Renal cortical epithelial cell (primary cell): ENCODE data around the gene KIF26A. TPM values are rescaled to one million over a fixed set of nuclear protein-coding genes. Genes with fewer than 3 reads are reported as not detected.
"Not testable (repeated sequence)": the region's sequence is repeated elsewhere in the genome, so short reads cannot be mapped to it uniquely, and the experiment has no call there.

Experiments used
- DNase-seq: peaks from one replicate; pipeline ENCODE4 v3.0.0-alpha.2; 2011; ENCODE audit warnings: low read depth
- total RNA-seq: library from RNA; depleted of rRNA; stranded (reverse); fragments of >200 nt; gene quantifications from 2 replicates; pipeline ENCODE4 v1.2.3, GENCODE V29; 2014

KIF26A gene
- total RNA-seq, 1 donor from 2014 or later: 0.05 TPM

DNA sequence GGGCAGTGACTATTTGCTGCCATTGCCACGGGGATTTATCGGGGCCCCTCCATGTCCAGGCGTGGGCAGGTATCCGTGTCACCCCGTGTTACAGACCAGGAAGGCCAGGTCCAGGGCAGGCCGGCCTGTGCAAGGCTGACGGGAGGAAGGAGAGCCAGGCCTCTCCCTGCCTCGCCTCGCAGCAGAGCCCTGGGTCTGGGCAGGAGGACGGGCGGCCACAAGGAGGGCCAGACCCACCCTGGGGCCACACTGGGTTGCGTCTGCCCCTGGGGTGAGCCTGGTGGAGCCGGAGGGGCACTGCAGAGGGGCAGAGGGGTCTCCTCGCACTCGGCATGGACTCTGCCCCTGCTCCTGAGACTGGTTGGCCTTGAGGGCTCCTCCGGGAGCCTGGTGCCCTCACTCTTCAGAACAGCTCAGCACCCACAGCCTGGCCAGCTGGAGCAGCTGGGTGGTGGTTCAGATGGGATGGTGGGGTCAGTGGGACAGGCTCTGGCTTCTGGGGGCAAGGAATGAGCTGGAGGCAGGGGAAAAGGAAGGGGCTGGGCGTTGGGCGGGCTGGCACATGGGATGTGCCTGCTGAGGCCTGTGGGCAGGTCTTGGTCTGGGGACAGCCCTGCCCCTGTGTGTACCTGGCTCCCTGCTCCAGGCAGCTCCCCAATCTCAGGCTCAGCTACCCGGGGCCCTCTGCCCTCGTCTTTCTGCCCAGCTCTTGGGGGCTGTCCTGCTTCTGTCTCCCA, 53.9 kb downstream of the KIF26A start:
- no peak for DNase-seq

DNA sequence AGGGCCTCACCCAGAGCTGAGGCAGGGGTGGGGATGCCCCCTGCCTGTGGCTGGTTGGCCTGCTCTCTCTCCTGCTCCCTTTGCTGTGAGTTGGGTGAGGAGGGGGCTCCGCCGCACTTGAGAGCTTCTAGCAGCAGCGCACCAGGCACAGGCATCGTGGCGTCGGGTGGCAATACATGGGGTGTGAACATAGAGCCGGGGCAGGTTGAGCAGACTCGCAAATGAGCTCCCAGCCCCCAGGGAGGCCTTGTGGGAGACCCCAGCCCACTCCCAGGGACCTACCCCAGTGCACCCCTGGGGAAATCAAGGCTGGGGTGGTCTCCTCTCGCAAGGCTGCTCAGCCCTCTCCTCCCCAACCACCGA, 54.5 kb downstream of the KIF26A start:
- no peak for DNase-seq

DNA sequence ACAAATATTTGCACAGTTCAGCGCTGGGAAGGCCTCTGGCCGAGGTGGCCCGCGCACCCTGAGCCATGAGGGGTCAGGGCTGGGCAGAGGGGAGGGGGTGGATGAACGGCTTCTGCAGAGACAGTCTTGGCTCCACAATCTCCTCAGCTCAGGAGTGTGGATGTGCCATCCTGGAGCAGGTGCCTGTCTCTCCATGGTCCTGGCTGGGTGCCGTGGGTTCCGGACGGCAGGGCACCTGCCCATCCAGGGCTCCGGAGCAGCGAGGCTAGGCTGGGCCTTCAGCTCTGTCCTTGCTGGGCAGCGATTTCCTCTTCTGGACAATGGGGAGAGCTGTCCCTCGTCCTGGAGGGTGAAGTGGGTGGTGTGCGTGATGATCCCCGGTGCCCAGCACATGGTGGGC, 55.6 kb downstream of the KIF26A start:
- DNase-seq: no peak

DNA sequence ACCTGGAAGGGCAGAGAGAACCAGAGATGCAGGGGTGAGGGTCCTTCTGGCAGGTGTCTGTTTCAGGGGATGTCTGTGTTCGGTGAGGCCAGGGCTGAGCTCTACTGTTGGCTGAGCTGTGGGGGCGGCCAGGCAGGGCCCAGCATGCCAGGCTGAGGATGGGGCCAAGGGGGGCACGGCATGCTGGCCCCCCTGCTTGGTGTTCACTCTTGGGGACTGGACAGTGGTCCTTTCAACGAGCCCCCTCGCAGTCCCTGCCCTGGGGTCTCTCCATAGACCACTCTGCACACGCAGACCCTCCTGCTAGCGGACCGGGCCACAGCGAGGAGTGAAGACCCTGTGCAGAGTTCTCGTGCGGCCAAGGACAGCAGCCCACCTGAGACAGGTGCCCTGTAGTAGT, 56.3 kb downstream of the KIF26A start:
- DNase-seq: no peak

DNA sequence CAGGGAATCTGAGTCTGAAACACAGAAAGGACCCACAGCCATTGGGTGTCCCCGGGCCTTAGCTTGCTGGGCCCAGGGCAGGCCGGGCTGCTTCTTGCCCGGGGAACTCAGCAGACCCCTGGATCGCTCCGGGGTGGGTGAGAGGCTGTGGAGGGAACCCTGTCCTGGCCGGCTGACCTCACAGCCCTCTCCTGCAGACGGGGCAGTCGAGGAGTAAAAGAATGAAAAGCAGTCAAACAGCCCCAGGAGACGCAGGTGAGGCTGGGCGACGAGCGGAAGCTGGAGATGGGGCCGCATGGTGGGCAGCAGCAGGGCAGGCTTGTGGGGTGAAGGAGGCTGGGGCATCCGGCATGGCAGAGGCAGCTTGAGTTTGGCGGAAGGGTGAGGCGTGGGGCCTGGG, 57.0 kb downstream of the KIF26A start:
- DNase-seq: no peak

DNA sequence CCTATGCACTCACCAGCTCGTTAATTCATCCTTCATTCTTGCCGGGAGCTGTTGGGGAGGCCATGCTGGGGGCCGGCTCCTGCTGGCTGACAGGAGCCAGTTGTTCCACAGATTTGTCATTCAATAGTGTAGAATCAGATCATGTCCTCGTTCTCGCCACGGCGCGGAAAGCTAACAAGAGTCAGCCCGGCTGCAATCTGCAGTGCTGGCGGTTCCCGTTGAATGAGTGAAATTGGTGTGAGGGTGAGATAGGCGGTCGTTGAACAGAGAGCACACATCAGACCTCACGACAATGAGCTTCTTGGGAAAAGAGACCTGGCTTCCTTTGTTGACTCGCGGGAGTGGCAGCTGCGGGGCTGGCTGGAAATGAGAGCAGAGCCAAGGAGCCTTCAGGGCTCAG, 57.5 kb downstream of the KIF26A start:
- no peak for DNase-seq

DNA sequence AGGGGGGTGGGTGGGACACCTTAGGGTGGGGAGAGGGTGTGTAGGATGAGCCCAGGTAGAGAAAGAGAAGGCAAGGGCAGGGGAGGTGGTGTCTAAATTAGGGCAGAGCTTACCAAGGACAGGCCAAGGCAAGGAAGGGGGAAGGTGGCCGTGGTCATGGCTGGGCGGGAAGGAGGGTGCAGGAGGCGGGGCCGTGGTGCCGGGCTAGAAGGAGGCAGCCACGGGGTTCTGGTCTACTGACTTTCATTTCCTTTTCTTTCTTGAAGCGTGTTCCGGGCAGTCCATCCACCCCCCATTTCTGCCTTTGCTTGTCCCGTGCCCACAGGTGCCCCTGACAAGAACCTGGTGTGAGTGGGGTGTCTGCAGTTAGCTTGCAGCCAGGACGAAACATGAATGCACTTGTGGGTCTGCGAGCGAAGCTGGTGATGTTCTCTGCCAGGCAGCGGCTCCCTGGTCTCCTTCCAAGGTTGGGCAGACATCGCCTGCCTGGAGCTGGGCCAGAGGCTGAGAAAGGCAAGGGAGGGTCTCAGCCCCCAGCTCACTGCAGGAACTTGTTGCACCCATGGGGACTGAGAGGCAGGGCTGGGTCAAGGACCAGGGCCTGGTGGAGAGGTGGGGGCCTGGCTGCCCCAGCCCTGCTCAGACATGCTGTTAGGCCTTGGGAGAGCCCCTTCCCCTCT, 58.2 kb downstream of the KIF26A start:
- no peak for DNase-seq

DNA sequence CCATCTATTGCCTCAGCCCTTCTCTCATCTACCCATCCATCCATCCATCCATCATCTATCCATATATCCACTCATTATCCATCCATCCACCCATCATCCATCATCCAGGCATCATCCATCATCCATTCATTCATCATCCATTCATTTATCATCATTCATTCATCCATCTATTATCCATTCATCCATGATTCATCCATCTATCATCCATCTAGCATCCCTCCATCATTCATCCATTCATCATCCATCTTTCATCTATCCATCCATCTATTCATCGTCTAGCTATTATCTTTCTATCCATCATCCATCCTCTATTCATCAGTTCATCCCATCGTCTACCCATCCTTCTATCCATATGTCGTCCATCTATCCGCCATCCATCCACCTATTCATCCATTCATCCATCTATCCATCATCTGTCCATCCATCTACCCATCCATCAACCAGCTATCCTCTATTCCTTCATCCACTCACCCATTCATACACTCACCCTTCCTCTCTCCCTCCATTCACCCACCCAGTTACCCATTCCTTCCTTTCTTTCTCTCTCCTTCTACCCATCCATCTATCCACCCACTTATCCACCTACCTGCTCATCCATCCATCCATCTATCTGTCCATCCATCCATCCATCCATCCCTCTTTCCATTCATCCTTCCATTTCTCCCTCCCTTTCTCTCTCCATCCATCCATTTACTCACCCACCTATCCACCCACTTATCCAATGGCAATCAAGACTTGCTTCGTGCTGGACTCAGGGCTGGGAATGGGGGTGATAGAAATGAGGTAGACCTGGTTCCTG, 59.3 kb downstream of the KIF26A start:
- no peak for DNase-seq

DNA sequence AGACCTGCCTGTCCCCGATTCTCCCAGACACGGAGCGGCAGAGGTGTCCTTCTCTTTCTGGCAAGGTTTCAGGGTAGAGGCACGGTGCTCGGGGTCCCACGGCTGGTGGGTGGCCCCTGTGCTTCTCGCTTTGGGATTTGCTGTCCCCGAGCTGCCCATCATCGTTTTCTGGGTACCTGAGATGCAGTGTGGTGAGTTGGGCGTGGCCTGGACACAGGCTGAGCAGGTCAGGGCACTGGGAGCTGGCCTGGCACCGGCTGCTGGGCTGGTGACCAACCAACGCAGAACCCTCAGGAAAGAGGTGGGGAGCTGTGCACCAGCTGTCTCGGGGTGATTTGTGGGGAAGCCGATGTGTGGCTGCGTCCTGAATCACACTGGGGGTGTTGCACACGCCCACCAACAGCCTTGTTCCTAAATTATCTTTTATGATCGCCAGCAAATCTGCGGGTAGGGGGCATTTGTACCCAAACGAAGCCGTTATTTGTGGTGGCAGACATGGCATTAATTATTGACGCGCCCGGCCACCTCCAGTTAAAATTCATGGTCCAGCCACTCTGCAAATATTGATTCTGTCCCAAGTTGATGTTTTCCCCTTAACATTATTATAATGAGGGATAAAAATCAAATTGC, 61.0 kb downstream of the KIF26A start:
- DNase-seq: no peak

DNA sequence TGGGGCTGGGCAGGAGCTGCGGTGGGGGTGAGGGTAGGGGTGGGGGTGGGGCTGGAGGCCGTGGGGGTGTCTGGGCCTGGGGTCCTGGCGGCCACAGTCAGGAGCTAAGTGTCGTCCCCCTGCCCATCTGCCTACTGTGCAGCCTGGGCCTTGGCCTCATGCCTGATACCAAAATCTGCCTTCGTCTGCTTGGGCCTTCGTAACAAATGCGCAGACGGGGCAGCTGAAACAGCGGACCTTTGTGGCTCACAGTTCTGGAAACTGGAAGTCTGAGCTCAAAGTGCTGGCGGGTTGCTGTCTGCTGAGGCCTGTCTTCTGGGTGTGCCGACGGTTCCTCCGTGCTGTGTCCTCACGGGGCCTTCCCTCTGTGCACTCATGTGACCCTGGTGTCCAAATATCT, 61.7 kb downstream of the KIF26A start:
- DNase-seq: no peak

DNA sequence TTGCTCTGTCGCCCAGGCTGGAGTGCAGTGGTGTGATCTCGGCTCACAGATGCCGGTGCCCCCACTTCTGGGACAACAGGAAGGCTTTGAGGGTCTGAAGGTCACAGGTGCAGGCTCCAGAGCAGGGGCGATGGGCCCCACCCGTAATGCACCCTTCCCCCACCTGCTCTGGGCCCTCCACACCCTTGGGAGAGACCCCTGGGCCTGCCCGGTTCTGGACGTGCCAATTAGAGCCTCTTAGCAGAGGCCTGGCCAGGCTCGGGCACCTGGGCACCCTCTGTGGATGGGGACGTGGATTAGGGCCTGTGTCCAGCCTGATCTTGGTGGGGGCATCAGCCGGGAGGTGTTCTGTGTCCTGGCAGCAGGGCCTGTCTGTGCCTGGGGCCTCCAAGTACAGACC, 62.2 kb downstream of the KIF26A start:
- DNase-seq: no peak

DNA sequence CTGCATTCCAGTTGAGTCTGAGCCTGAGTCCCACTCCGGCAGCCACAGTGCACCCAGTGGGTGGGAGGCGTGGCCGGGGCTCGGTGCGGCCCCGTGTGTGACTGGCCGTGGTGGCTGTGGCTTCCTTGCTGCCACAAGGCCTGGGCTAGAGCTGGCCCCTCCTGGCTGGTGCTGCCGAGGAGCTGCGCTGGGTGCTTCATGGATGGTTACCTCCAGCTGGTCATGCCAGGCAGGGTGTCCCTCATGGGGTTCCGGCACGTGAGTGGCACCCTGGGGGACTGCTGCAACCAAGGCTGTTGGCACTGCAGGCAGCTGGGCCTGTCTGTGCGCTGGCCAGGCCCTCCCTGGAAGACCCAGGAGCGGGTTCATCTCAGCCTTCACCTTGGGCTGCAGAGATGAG, 62.7 kb downstream of the KIF26A start:
- DNase-seq: no peak

DNA sequence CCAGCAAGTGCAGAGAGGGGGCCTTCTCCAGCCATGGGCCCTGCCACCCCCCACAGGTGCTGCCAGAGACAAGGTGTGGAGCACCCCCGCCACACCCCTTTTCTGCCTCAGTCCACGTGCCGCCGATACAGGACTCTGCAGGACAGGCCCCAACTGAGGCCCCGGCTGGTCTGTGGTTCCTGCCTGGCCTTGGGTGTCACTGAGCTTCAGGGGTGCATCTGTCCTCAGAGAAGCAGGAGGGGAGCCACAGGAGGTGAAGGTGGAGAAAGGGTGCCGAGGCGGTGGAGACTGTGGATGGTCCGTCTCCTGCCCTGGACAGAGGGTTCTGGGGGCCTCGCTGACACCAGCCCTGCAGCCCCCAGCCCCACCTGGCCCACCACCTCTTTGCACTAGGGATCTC, 63.1 kb downstream of the KIF26A start:
- DNase-seq: no peak

DNA sequence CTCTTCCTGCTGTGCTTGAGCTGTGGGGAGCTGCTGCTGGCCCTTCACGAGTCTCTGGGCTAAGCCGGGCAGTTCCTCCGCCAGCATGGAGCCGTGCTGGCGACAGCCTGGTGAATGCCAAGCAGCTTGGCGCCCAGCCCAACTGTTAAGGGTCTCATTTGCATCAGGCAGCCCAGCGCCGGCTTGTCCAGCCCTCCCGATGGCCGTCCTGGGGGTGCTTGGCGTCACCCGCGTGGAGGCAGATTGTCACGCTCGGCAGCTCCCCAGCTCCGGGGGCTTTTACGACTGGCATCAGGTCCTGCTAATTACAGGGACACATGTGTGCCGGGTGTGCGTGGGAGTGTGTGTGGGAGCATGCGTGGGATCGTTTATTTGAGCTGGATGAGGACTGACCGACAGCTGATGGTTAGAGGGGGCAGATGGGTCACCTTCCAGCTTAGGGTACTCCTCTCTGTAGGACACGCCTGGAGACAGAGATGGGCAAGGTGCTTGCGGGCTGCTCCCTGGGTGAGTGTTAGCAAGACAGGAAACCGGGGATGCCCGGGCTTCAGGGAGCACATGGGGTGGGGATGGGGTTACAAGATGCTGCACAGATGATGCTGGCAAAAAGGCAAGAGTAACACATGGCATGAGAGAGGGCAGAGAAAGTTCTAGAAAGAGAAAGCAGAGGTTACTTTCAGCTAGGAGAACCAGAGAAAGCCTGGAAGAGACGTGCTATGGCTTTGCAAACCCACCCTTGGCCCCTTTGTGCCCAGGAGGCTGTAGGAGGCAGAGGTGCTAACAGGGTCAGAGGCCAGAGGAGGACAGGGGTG, 64.1 kb downstream of the KIF26A start:
- DNase-seq: no peak

DNA sequence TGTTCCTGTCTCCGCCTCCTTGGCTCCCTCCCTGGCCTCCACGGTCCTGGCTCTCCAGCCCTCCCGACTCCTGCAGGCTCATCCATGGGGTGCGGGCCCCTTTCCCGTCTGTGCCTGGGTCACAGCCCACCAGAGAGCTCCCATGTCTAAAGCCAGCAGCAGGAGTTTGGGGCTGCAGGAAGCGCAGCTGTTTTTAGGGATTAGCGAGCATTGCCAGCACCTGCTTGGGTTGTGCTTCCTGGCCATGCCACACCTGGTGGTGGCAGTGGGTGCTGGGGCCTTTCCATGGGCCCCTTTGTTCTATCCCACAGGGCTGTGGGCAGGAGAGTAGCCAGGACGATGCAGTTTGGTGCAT, 64.7 kb downstream of the KIF26A start:
- no peak for DNase-seq

DNA sequence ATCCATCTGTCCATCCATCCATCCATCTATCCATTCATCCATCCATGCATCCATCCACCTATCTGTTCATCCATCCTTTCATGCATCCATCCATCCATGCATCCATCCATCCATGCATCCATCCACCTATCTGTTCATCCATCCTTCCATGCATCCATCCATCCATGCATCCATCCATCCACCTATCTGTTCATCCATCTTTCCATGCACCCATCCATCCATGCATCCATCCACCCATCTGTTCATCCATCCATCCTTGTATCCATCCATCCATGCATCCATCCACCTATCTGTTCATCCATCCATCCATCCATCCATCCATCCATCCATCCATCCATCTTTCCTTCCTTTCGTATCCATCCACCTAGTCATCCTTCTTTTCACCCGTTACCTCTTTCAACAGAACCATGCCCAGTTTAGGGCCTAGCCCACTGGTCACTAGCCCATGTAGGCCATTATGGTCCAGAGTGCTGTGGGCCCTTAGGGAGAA, 66.3 kb downstream of the KIF26A start:
- no peak for DNase-seq

DNA sequence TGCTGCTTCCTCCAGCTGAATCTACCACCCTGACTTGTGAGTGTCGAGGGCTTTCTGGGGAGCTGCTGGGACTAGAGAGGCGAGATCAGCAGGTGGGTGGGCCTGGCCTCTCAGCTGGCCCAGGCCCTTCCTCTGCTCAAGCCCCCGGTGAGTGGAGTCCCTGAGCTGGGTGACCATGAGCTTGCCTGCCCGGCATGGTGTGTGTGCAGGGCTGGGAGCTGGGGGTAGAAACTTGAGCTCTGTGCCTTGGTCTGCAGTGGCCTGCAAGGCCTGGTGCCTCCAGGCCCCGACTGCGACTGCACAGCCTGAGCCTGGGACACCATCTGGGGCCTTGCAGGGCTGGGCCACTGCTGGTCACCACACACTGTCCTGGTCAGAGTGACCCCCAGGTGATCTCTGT, 67.4 kb downstream of the KIF26A start:
- DNase-seq: no peak

DNA sequence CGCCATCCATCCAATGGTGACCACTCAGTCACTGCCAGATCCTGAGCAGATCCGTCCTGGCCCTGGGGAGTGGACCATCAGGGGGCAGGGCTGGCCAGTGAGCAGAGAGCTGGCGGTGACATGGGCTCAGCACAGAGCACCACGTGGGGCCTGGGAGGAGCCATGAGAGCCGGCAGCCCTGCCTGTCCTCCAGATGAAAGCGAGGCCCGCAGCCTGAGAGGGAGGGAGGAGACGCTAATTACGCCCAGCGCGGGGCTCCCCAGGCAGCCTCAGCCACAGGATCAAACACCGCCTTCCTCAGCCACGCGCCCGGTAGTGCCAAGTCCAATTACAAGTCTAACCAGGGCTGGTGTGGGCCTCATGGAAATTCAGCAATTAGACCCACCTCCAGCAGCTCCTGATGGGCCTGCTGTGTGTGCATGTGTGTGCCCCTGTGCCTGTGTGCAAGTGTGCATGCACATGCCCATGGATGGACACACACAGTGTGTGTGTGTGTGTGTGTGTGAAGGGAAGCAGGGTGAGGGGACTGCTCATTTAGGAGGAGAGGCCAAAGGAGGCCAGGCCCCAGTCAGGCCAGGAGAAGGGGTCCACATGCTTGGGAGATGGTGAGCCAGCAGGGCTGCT, 68.0 kb downstream of the KIF26A start:
- no peak for DNase-seq

DNA sequence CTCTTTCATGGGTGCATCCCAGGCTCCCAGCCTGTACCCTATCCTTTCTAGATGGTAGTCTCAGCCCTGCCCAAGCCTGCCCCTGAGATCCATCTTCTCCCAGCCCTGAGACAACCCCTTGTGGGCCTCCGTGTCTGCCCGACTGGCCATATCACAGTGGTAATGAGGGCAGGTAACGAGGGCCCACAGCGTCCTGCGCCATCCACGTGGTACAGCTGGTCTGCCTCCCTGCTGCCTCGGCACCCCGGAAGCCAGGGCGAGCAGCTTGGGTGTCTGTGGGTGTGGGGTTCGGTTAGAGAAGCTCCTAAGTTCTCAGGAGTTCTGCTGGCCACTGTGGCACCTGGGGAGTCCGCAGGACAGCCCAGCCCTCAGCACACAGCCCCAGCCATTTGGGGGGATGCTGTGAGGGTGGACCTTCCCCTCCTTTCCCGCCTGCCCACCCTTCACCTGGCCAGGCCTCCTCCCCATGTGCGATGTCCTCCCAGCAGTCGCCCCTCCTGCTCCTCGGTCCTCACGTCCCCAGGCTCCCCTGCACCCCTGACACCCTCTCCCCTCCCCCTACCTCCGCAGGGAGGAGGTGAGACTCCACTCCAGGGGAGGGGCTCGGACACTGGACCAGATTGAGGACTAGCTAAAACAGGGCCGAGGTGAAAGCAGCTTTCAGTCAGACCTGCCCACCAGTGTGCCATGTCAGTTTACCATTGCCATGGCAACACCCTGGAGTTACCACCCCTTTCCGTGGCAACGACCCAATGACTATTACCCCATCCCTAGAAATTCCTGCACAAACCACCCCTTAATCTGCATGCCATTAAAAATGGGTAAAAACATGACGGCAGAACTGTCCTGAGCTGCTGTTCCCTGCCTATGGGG, 69.0 kb downstream of the KIF26A start:
- DNase-seq: no peak

DNA sequence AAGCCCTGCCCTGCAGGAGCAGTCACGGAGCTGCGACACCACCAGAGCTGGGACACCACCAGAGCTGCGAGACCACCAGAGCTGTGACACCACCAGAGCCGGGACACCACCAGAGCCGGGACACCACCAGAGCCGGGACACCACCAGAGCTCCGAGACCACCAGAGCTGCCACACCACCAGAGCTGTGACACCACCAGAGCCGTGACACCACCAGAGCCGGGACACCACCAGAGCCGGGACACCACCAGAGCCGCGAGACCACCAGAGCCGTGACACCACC, 69.6 kb downstream of the KIF26A start:
- not testable (repeated sequence) for DNase-seq
